ENCODE measurements around the gene SRR.

DNA sequence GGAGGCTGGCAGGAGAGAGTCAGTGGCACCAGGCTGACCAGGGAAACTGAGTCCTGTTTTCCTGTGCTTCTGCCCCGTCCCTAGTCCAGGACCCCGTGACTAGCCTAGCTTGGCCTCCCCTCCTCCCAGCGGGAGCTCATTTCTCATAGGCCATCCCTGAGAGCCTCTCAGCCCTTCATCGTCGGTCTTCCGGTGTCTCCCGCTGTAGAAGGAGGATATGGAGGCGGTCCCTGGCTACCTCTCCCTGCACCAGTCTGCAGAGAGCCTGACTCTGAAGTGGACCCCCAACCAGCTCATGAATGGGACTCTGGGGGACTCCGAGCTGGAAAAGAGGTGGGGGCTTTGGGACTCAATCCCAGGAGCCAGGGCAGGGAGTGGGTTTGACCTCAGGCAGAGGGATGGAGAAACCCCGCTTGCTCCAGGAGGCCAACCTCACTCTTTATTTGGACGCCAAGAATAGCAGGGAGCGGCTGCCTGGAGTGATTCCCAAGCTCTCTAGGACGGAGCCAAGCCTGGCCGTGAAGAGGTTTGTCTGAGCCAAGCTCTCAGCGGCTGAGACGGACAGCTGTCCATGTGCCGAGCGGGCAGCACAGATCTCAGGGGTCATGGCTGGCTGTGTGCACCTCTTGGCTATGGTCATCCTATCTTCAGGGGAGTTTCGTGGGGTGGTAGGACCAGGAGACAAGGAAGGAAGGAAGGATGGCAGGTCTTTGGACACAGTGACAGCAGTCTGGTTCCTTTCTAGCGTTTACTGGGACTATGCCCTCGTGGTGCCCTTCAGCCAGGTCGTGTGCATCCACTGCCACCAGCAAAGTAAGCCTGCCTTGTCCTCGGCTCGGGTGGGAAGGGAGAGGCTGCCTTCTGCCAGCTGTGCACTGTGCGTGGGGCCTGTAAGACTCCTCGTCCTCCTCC lies 60.4 kb downstream of the SRR start:
- TF ChIP-seq POLR2A (IDR thresholded peaks at IDR 0.05) = no peak
- TF ChIP-seq, protein P1, sequence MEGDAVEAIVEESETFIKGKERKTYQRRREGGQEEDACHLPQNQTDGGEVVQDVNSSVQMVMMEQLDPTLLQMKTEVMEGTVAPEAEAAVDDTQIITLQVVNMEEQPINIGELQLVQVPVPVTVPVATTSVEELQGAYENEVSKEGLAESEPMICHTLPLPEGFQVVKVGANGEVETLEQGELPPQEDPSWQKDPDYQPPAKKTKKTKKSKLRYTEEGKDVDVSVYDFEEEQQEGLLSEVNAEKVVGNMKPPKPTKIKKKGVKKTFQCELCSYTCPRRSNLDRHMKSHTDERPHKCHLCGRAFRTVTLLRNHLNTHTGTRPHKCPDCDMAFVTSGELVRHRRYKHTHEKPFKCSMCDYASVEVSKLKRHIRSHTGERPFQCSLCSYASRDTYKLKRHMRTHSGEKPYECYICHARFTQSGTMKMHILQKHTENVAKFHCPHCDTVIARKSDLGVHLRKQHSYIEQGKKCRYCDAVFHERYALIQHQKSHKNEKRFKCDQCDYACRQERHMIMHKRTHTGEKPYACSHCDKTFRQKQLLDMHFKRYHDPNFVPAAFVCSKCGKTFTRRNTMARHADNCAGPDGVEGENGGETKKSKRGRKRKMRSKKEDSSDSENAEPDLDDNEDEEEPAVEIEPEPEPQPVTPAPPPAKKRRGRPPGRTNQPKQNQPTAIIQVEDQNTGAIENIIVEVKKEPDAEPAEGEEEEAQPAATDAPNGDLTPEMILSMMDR (IDR thresholded peaks at IDR 0.05) = no peak

All from stomach (tissue), 4 donors.